HG02884 (cell line): Measurements from ENCODE around the gene CNTNAP4.
A peak's percentile ranks its signal among the peaks of the same experiment; 100 is the strongest.

Experiments used
- ATAC-seq: cut with Tn5 transposase; IDR thresholded peaks from one replicate; pipeline ENCODE4 v1.9.1; 2021; ENCODE audit warnings: mild to moderate bottlenecking, moderate library complexity; ENCODE audit not compliant: unreplicated experiment

CNTNAP4 gene

GRCh38 chr16:76574651-76575050, 297.4 kb downstream of the CNTNAP4 start:
- ATAC-seq: no peak

- ATAC-seq: no peak
Measured at GRCh38 chr16:76576526-76576925, 299.3 kb downstream of the CNTNAP4 start.

GRCh38 chr16:76577003-76577402, 299.8 kb downstream of the CNTNAP4 start:
- peak; percentile 77 for ATAC-seq

GRCh38 chr16:76579277-76579922, 302.2 kb downstream of the CNTNAP4 start:
- ATAC-seq: no peak

- no peak for ATAC-seq
Measured at GRCh38 chr16:76583466-76583865, 306.3 kb downstream of the CNTNAP4 start.

- ATAC-seq: no peak
Measured at GRCh38 chr16:76583945-76584344, 306.7 kb downstream of the CNTNAP4 start.

- no peak for ATAC-seq
Measured at GRCh38 chr16:76598498-76598897, 321.3 kb downstream of the CNTNAP4 start.

- ATAC-seq: no peak
Measured at GRCh38 chr16:76607317-76607716, 330.1 kb downstream of the CNTNAP4 start.
